GM18951 (cell line): ENCODE data around the gene PLA2R1.

Experiments
- POLR2A ChIP-seq: IDR thresholded peaks from 4 replicates; pipeline ENCODE4 v1.6.1; 2011; ENCODE audit warnings: mild to moderate bottlenecking; ENCODE audit not compliant: insufficient read length, insufficient read depth; ENCODE audit errors: extremely low read depth
- in situ Hi-C: fragments of 300-500 bp; cut with MboI; formaldehyde crosslinking; loops from one replicate; pipeline ENCODE4 v1.12.0; 2022; ENCODE audit warnings: low sequenced_read_pairs, mixed read lengths, inconsistent platforms; ENCODE audit not compliant: unreplicated experiment

Gene PLA2R1

GRCh38 chr2:159971365-159972152 lies 90.9 kb downstream of the PLA2R1 start:
- no peak for TF ChIP-seq POLR2A
- in situ Hi-C loops, result loop anchor here (25.0 kb wide), 1 partner anchor 1059 kb away; no protein-coding TSS in a partner anchor

GRCh38 chr2:159970548-159970947 lies 91.9 kb downstream of the PLA2R1 start:
- in situ Hi-C loops, result loop anchor here (25.0 kb wide), 1 partner anchor 1058 kb away; no protein-coding TSS in a partner anchor

- in situ Hi-C loops, result loop anchor here (25.0 kb wide), 1 partner anchor 1056 kb away; no protein-coding TSS in a partner anchor
- TF ChIP-seq POLR2A, result no peak
Observed at GRCh38 chr2:159968279-159968900, 94.0 kb downstream of the PLA2R1 start.

- in situ Hi-C loops, result loop anchor here (25.0 kb wide), 1 partner anchor 1051 kb away; no protein-coding TSS in a partner anchor
- no peak for TF ChIP-seq POLR2A
Observed at GRCh38 chr2:159963700-159964099, 98.7 kb downstream of the PLA2R1 start.

- in situ Hi-C loops, result loop anchor here (25.0 kb wide), 1 partner anchor 1050 kb away; no protein-coding TSS in a partner anchor
Observed at GRCh38 chr2:159962513-159962912, 99.9 kb downstream of the PLA2R1 start.

GRCh38 chr2:159961451-159961850 lies 101.0 kb downstream of the PLA2R1 start:
- in situ Hi-C loops, result loop anchor here (25.0 kb wide), 1 partner anchor 1049 kb away; no protein-coding TSS in a partner anchor
- TF ChIP-seq POLR2A, result no peak

GRCh38 chr2:159961037-159961436 lies 101.4 kb downstream of the PLA2R1 start:
- TF ChIP-seq POLR2A, result no peak
- in situ Hi-C loops, result loop anchor here (25.0 kb wide), 1 partner anchor 1049 kb away; no protein-coding TSS in a partner anchor

- no peak for TF ChIP-seq POLR2A
- in situ Hi-C loops, result loop anchor here (25.0 kb wide), 1 partner anchor 1048 kb away; no protein-coding TSS in a partner anchor
Observed at GRCh38 chr2:159960414-159960813, 102.0 kb downstream of the PLA2R1 start.

- TF ChIP-seq POLR2A, result no peak
Observed at GRCh38 chr2:159959136-159959535, 103.3 kb downstream of the PLA2R1 start.

GRCh38 chr2:159953136-159953823 lies 109.1 kb downstream of the PLA2R1 start:
- TF ChIP-seq POLR2A, result no peak
- in situ Hi-C loops, result loop anchor here (25.0 kb wide), 1 partner anchor 1041 kb away; no protein-coding TSS in a partner anchor

More at GRCh38 chr2:159959136-159959535, 103.3 kb downstream of the PLA2R1 start:
- in situ Hi-C loops, result loop anchor here (25.0 kb wide), 1 partner anchor 1047 kb away; no protein-coding TSS in a partner anchor

- TF ChIP-seq POLR2A, result no peak
- in situ Hi-C loops, result no loop called here
Observed at GRCh38 chr2:159946326-159946999, 116.0 kb downstream of the PLA2R1 start.

- no peak for TF ChIP-seq POLR2A
- in situ Hi-C loops, result no loop called here
Observed at GRCh38 chr2:159944874-159945273, 117.5 kb downstream of the PLA2R1 start.
